Ovary (tissue), 3 donors: ENCODE data around the gene FCRL4.

Experiments used
- POLR2A ChIP-seq: fragments of 450-650 bp; IDR thresholded peaks from one replicate; pipeline ENCODE4 v1.6.1; 2017; ENCODE audit warnings: antibody characterized with exemption, mild to moderate bottlenecking, moderate library complexity
- TF ChIP-seq, protein P1 (sequence below), 3 donors: fragments of 450-650 bp in 2 of 3; fragments of 200-600 bp in 1 of 3; IDR thresholded peaks; one replicate each; pipeline versions ENCODE4 v1.5.1 to v1.8.0; 2016 to 2022; ENCODE audit warnings: antibody characterized with exemption in 3 of 3, mild to moderate bottlenecking in 1 of 3
- donor health status: DM: no; HTN: no; CAD: no.

GRCh38 chr1:157558119-157558518, 39.8 kb downstream of the FCRL4 start:
- TF ChIP-seq, protein P1, sequence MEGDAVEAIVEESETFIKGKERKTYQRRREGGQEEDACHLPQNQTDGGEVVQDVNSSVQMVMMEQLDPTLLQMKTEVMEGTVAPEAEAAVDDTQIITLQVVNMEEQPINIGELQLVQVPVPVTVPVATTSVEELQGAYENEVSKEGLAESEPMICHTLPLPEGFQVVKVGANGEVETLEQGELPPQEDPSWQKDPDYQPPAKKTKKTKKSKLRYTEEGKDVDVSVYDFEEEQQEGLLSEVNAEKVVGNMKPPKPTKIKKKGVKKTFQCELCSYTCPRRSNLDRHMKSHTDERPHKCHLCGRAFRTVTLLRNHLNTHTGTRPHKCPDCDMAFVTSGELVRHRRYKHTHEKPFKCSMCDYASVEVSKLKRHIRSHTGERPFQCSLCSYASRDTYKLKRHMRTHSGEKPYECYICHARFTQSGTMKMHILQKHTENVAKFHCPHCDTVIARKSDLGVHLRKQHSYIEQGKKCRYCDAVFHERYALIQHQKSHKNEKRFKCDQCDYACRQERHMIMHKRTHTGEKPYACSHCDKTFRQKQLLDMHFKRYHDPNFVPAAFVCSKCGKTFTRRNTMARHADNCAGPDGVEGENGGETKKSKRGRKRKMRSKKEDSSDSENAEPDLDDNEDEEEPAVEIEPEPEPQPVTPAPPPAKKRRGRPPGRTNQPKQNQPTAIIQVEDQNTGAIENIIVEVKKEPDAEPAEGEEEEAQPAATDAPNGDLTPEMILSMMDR (IDR thresholded peaks at IDR 0.05) = no peak
- TF ChIP-seq POLR2A = no peak
